Suprapubic skin (tissue), 4 donors: ENCODE results near the gene ZCCHC24.

Source experiments
- EP300 ChIP-seq: sonication (generic); formaldehyde crosslinking; IDR thresholded peaks from one replicate; pipeline ENCODE4 v1.6.1; 2017; ENCODE audit warnings: antibody characterized with exemption
- POLR2A ChIP-seq, 2 donors: fragments of 450-650 bp; IDR thresholded peaks; one replicate each; pipeline ENCODE4 v1.6.1; 2017; ENCODE audit warnings: antibody characterized with exemption in 2 of 2, mild to moderate bottlenecking in 2 of 2, moderate library complexity in 2 of 2
- POLR2AphosphoS5 ChIP-seq, 3 donors: sonication (generic); formaldehyde crosslinking; IDR thresholded peaks; one replicate each; pipeline ENCODE4 v1.6.1; 2017; ENCODE audit warnings: antibody characterized with exemption in 3 of 3
- TF ChIP-seq, protein P1 (sequence below), 2 donors: fragments of 200-600 bp in 1 of 2; fragments of 450-650 bp in 1 of 2; sonication (generic) in 1 of 2; IDR thresholded peaks; one replicate each; pipeline ENCODE4 v1.5.1; 2016 to 2019; ENCODE audit warnings: antibody characterized with exemption in 2 of 2, mild to moderate bottlenecking in 1 of 2, moderate library complexity in 1 of 2

DNA sequence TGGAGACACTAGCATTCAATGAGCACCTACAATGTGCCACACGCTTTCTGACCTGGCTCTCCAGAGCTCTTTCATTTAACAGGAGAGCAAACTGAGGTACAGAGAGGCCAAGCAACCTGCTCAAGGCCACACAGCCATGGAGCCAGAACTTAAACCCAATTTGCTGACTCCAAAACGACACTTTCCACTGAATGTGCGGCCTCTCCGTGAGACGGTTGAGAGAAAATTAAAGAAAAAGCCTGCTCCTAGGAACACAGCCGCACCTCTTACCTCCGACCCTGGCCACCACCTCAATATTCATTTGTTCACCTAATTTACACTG lies 42.8 kb downstream of the ZCCHC24 start:
- TF ChIP-seq, protein P1, sequence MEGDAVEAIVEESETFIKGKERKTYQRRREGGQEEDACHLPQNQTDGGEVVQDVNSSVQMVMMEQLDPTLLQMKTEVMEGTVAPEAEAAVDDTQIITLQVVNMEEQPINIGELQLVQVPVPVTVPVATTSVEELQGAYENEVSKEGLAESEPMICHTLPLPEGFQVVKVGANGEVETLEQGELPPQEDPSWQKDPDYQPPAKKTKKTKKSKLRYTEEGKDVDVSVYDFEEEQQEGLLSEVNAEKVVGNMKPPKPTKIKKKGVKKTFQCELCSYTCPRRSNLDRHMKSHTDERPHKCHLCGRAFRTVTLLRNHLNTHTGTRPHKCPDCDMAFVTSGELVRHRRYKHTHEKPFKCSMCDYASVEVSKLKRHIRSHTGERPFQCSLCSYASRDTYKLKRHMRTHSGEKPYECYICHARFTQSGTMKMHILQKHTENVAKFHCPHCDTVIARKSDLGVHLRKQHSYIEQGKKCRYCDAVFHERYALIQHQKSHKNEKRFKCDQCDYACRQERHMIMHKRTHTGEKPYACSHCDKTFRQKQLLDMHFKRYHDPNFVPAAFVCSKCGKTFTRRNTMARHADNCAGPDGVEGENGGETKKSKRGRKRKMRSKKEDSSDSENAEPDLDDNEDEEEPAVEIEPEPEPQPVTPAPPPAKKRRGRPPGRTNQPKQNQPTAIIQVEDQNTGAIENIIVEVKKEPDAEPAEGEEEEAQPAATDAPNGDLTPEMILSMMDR (IDR thresholded peaks at IDR 0.05), result no peak
- TF ChIP-seq POLR2A (IDR thresholded peaks at IDR 0.05) (no peak), POLR2AphosphoS5 (IDR thresholded peaks at IDR 0.05) (no peak), EP300 (no peak)
